ENCODE measurements around the gene ITGA1. TPM values are rescaled to one million over a fixed set of nuclear protein-coding genes. Genes with fewer than 3 reads are reported as not detected.
"Not testable (repeated sequence)": the region's sequence is repeated elsewhere in the genome, so short reads cannot be mapped to it uniquely, and the experiment has no call there.

ITGA1 gene
- total RNA-seq, 1 donor from 2014 or later = 42.7 TPM

DNA sequence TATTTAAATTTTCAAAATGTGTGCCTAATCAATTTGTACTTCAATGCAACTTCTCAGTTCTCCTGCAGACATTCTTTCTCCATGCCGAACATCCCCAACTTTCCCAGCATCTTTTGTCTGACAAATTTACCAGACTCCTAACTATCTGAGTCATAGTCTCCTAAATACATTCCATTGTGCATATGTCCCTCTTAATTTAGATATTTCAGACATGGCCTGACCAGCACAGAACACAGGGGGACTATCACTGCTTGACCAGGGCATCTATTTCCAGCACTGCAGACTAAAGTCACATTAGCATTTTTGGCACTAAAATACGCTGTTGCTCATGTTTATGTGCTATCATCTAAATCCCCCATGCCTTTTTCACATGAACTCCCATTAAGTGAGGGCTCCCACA, 71.9 kb downstream of the ITGA1 start:
- Histone ChIP-seq H3K27ac (no peak overlapping the region), H3K4me1 (peaks cover under 1% of the 10 kb centered on the region), H3K36me3 (no peaks in the 10 kb centered on the region), H3K4me3 (no peak overlapping the region), H3K27me3 (no peaks in the 10 kb centered on the region), H3K9me3 (no peaks in the 10 kb centered on the region)
- TF ChIP-seq POLR2AphosphoS5 (IDR thresholded peaks at IDR 0.05; ENCODE audit: insufficient read depth in 1 of 2, low read depth in 1 of 2) (no peak), POLR2A (IDR thresholded peaks at IDR 0.05) (no peak)
- TF ChIP-seq, protein P1, sequence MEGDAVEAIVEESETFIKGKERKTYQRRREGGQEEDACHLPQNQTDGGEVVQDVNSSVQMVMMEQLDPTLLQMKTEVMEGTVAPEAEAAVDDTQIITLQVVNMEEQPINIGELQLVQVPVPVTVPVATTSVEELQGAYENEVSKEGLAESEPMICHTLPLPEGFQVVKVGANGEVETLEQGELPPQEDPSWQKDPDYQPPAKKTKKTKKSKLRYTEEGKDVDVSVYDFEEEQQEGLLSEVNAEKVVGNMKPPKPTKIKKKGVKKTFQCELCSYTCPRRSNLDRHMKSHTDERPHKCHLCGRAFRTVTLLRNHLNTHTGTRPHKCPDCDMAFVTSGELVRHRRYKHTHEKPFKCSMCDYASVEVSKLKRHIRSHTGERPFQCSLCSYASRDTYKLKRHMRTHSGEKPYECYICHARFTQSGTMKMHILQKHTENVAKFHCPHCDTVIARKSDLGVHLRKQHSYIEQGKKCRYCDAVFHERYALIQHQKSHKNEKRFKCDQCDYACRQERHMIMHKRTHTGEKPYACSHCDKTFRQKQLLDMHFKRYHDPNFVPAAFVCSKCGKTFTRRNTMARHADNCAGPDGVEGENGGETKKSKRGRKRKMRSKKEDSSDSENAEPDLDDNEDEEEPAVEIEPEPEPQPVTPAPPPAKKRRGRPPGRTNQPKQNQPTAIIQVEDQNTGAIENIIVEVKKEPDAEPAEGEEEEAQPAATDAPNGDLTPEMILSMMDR (IDR thresholded peaks at IDR 0.05) = no peak
- intact Hi-C loops (cut with DNase I) = no loop called here
- no peak for DNase-seq (ENCODE audit: extremely low spot score in 2 of 2)

- Histone ChIP-seq H3K27ac (no peak overlapping the region), H3K9me3 (no peaks in the 10 kb centered on the region), H3K4me1 (no peaks in the 10 kb centered on the region), H3K4me3 (no peak overlapping the region), H3K27me3 (no peaks in the 10 kb centered on the region), H3K36me3 (no peaks in the 10 kb centered on the region)
- no peak for TF ChIP-seq POLR2AphosphoS5 (IDR thresholded peaks at IDR 0.05; ENCODE audit: insufficient read depth in 1 of 2, low read depth in 1 of 2)
- TF ChIP-seq, protein P1 (IDR thresholded peaks at IDR 0.05) = no peak
- no peak for DNase-seq (ENCODE audit: extremely low spot score in 2 of 2)
- intact Hi-C loops (cut with DNase I) = no loop called here
Measured at GRCh38 chr5:52861368-52861767, 73.7 kb downstream of the ITGA1 start.

- H3K27ac ChIP-seq = no peak overlapping the region
- intact Hi-C loops (cut with DNase I) = no loop called here
- no peaks in the 10 kb centered on the region for H3K27me3 ChIP-seq
- H3K4me3 ChIP-seq = no peak overlapping the region
- no peaks in the 10 kb centered on the region for H3K9me3 ChIP-seq
- H3K4me1 ChIP-seq = no peaks in the 10 kb centered on the region
- H3K36me3 ChIP-seq = no peaks in the 10 kb centered on the region
- DNase-seq (ENCODE audit: extremely low spot score in 2 of 2) = no peak
- no peak for TF ChIP-seq POLR2AphosphoS5 (IDR thresholded peaks at IDR 0.05; ENCODE audit: insufficient read depth in 1 of 2, low read depth in 1 of 2)
- no peak for TF ChIP-seq POLR2A (IDR thresholded peaks at IDR 0.05)
- TF ChIP-seq, protein P1 (IDR thresholded peaks at IDR 0.05) = no peak
Measured at GRCh38 chr5:52863715-52864290, 76.1 kb downstream of the ITGA1 start.

DNA sequence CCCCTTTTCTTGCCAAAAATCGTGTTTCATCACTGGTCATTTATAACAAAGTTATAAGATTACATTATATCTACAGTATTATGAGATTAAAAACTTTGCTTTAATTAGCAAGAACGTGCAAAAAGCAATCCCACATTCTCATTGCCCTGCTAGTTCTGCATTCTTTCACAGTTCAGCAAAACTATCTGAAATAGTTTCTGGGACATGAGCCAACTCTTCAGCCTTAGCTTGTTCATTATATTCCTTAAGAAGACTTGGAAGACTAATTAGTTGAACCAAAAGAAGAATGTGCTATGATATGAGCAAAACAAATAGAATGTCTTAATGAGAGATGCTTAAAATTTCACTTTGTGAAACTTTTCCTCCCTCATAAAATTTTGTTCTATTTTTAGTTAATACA, 76.7 kb downstream of the ITGA1 start:
- intact Hi-C loops (cut with DNase I) = no loop called here
- H3K36me3 ChIP-seq = no peaks in the 10 kb centered on the region
- no peak for TF ChIP-seq POLR2AphosphoS5 (IDR thresholded peaks at IDR 0.05; ENCODE audit: insufficient read depth in 1 of 2, low read depth in 1 of 2)
- no peak for TF ChIP-seq POLR2A (IDR thresholded peaks at IDR 0.05)
- TF ChIP-seq, protein P1 (IDR thresholded peaks at IDR 0.05) = no peak
- no peaks in the 10 kb centered on the region for H3K27me3 ChIP-seq
- DNase-seq (ENCODE audit: extremely low spot score in 2 of 2) = no peak
- no peak overlapping the region for H3K4me3 ChIP-seq
- no peak overlapping the region for H3K27ac ChIP-seq
- no peaks in the 10 kb centered on the region for H3K4me1 ChIP-seq
- no peaks in the 10 kb centered on the region for H3K9me3 ChIP-seq

GRCh38 chr5:52864884-52865283, 77.2 kb downstream of the ITGA1 start:
- intact Hi-C loops (cut with DNase I) = no loop called here
- H3K9me3 ChIP-seq = no peaks in the 10 kb centered on the region
- H3K4me1 ChIP-seq = no peaks in the 10 kb centered on the region
- no peak overlapping the region for H3K4me3 ChIP-seq
- DNase-seq (ENCODE audit: extremely low spot score in 2 of 2) = no peak
- H3K27me3 ChIP-seq = no peaks in the 10 kb centered on the region
- no peak overlapping the region for H3K27ac ChIP-seq
- H3K36me3 ChIP-seq = no peaks in the 10 kb centered on the region
- TF ChIP-seq POLR2AphosphoS5 (IDR thresholded peaks at IDR 0.05; ENCODE audit: insufficient read depth in 1 of 2, low read depth in 1 of 2) = no peak
- TF ChIP-seq POLR2A (IDR thresholded peaks at IDR 0.05) = no peak
- TF ChIP-seq, protein P1 (IDR thresholded peaks at IDR 0.05) = no peak

GRCh38 chr5:52865991-52866390, 78.3 kb downstream of the ITGA1 start:
- H3K9me3 ChIP-seq; H3K27me3 ChIP-seq; H3K4me1 ChIP-seq; H3K36me3 ChIP-seq; H3K27ac ChIP-seq; H3K4me3 ChIP-seq; intact Hi-C loops (cut with DNase I); DNase-seq (ENCODE audit: extremely low spot score in 2 of 2): not testable (repeated sequence)

All from vagina (tissue), 2 donors.